HAP-1 (cell line): ENCODE data around the gene CLPTM1L.
A peak's percentile ranks its signal among the peaks of the same experiment; 100 is the strongest.
"Not testable (repeated sequence)": the region's sequence is repeated elsewhere in the genome, so short reads cannot be mapped to it uniquely, and the experiment has no call there.

Experiments used
- DNase-seq, 2 experiments: peaks; one replicate each; pipeline ENCODE4 v3.0.0-alpha.2; 2016 to 2020; ENCODE audit warnings: low spot score in 2 of 2
- H3K27me3 ChIP-seq: fragments of 250-450 bp; sonication (Bioruptor Pico); 2 replicates; pipeline ENCODE4 v1.5.1; 2020; ENCODE audit warnings: low read depth, mild to moderate bottlenecking, moderate library complexity
- H3K36me3 ChIP-seq: fragments of 250-450 bp; sonication (Bioruptor Pico); replicated peaks from 2 replicates; pipeline ENCODE4 v1.5.1; 2020; ENCODE audit warnings: mild to moderate bottlenecking
- H3K4me1 ChIP-seq: fragments of 250-450 bp; sonication (Bioruptor Pico); 2 replicates; pipeline ENCODE4 v1.5.1; 2020; ENCODE audit warnings: mild to moderate bottlenecking
- H3K4me3 ChIP-seq: fragments of 250-450 bp; sonication (Bioruptor Pico); 2 replicates; pipeline ENCODE4 v1.5.1; 2020; ENCODE audit warnings: mild to moderate bottlenecking, moderate library complexity
- H3K9me3 ChIP-seq: fragments of 250-450 bp; sonication (Bioruptor Pico); 2 replicates; pipeline ENCODE4 v1.5.1; 2020; ENCODE audit warnings: mild to moderate bottlenecking, moderate library complexity
- in situ Hi-C: fragments of 300-500 bp; cut with MboI; formaldehyde crosslinking; loops from 3 replicates; pipeline ENCODE4 v1.14.3; 2020; ENCODE audit warnings: low sequenced_read_pairs, inconsistent platforms, mixed read lengths

CLPTM1L gene

GRCh38 chr5:1375871-1376810 lies 31.2 kb upstream of the CLPTM1L start:
- no peaks in the 10 kb centered on the region for H3K27me3 ChIP-seq
- H3K36me3 ChIP-seq = no peaks in the 10 kb centered on the region

DNA sequence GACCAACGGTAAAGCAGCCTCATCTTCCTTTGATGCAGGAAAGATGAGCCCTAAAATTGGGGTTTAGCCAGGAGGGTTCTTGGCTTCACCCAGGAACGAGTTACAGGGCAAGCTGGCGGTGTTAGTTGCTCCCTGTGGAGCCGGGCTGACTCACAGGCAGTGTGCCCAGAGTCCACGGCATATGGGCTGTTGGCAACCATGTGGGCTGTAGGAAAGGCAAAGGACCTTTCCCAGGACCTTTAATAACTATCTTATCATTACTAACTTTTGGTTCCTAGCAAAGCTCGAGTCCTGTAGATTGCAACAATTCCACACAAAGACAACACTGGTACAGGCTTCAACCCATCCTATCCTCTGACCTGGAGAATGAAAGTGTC lies 29.8 kb upstream of the CLPTM1L start:
- no peaks in the 10 kb centered on the region for H3K27me3 ChIP-seq
- in situ Hi-C loops = no loop called here
- DNase-seq = no peak

More at GRCh38 chr5:1375871-1376810, 31.2 kb upstream of the CLPTM1L start:
- DNase-seq = peak in 1 of 2 experiments; percentile 5
- peaks cover 3% of the 10 kb centered on the region for H3K4me1 ChIP-seq
- no peak overlapping the region for H3K4me3 ChIP-seq
- peaks cover 9% of the 10 kb centered on the region; the same call in 1 of the 2 replicates for H3K9me3 ChIP-seq
- in situ Hi-C loops = no loop called here

DNA sequence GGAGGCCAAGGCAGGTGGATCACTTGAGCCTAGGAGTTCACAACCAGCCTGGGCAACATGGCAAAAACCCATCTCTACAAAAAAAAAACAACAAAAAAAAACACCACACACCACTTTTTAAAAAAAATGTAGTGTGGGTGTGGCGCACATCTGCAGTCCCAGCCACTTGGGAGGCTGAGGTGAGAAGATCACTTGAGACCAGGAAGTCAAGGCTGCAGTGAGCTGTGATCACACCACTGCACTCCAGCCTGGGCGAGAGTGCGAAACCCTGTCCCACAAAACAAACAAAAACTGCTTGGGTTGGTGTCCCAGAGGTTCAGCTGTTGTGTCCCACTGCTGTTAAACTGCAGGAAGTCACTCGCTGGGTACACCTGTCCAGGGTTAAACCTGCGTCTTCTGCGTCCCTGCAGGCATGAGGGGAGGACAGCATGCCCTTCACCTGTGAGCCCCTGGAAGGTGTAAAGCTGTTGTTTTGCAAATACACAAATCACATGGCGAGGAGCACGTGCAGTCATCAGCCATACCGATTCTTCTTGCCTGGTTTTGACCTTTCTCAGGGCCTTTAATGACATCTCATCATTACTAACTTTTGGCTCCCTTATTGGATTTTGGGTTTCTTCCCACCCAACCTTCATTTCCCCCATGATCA lies 29.3 kb upstream of the CLPTM1L start:
- H3K27me3 ChIP-seq = no peaks in the 10 kb centered on the region

More for the DNA sequence above, 29.8 kb upstream of the CLPTM1L start:
- no peaks in the 10 kb centered on the region for H3K36me3 ChIP-seq
- no peak overlapping the region for H3K4me3 ChIP-seq
- peaks cover 5% of the 10 kb centered on the region; the same call in 1 of the 2 replicates for H3K9me3 ChIP-seq
- H3K4me1 ChIP-seq = no peaks in the 10 kb centered on the region

DNA sequence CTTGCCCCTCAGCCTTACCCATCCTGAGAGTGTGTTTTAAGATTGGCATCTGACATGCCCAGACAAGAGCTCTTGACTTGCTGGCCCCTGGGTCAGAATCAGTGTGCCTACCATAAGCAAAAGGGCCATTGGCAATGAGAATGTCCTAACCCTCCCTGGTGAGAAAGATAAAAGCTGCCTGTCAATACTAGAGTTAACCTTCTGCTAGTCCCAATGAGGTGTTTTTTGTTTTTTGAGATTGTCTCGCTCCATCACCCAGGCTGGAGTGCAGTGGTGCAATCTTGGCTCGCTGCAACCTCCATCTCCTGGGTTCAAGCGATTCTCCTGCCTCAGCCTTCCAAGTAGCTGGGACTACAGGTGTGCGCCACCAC lies 27.1 kb upstream of the CLPTM1L start:
- H3K27me3 ChIP-seq, in situ Hi-C loops, H3K36me3 ChIP-seq, DNase-seq, H3K9me3 ChIP-seq, H3K4me3 ChIP-seq, H3K4me1 ChIP-seq: not testable (repeated sequence)

More for the DNA sequence above, 29.3 kb upstream of the CLPTM1L start:
- H3K4me3 ChIP-seq = no peak overlapping the region
- no peaks in the 10 kb centered on the region for H3K36me3 ChIP-seq
- peaks cover 2% of the 10 kb centered on the region; the same call in 1 of the 2 replicates for H3K9me3 ChIP-seq
- no peak for DNase-seq
- no peaks in the 10 kb centered on the region for H3K4me1 ChIP-seq
- in situ Hi-C loops = no loop called here

- Histone ChIP-seq H3K4me1 (no peaks in the 10 kb centered on the region), H3K4me3 (no peak overlapping the region), H3K9me3 (no peaks in the 10 kb centered on the region), H3K36me3 (no peaks in the 10 kb centered on the region), H3K27me3 (no peaks in the 10 kb centered on the region)
- DNase-seq = no peak
- in situ Hi-C loops = no loop called here
Measured at GRCh38 chr5:1371218-1371971, 26.5 kb upstream of the CLPTM1L start.

DNA sequence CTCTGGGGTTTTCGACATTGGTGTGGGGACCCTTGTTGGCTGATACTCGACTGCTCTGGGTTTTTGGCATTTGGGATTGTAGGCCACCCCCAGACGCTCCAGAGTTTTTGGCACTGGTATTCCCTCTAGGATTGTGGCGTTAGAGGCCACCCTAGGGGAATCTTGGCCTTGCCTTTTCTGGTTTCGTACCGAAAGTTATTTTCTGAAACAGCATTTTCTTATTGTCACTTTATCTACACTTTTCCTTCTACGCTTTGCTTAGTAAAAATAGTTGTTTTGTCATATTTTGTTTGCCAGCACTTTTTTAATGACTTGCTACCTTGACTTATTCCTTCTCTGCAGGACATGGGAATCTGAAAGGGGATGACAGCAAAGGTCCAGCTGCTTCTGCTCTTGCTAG lies 25.1 kb upstream of the CLPTM1L start:
- no peaks in the 10 kb centered on the region for H3K9me3 ChIP-seq
- no peak overlapping the region for H3K4me3 ChIP-seq
- H3K36me3 ChIP-seq = no peaks in the 10 kb centered on the region
- no peak for DNase-seq
- in situ Hi-C loops = no loop called here
- H3K4me1 ChIP-seq = no peaks in the 10 kb centered on the region
- no peaks in the 10 kb centered on the region for H3K27me3 ChIP-seq

GRCh38 chr5:1368756-1369155 lies 23.9 kb upstream of the CLPTM1L start:
- Histone ChIP-seq H3K36me3 (no peaks in the 10 kb centered on the region), H3K4me1 (no peaks in the 10 kb centered on the region), H3K4me3 (no peak overlapping the region), H3K27me3 (peaks cover 9% of the 10 kb centered on the region), H3K9me3 (no peaks in the 10 kb centered on the region)
- in situ Hi-C loops = no loop called here
- DNase-seq = no peak

GRCh38 chr5:1368236-1368635 lies 23.3 kb upstream of the CLPTM1L start:
- in situ Hi-C loops = no loop called here
- Histone ChIP-seq H3K27me3 (peaks cover 14% of the 10 kb centered on the region), H3K9me3 (no peaks in the 10 kb centered on the region), H3K36me3 (no peaks in the 10 kb centered on the region), H3K4me1 (no peaks in the 10 kb centered on the region), H3K4me3 (no peak overlapping the region)
- DNase-seq = no peak

DNA sequence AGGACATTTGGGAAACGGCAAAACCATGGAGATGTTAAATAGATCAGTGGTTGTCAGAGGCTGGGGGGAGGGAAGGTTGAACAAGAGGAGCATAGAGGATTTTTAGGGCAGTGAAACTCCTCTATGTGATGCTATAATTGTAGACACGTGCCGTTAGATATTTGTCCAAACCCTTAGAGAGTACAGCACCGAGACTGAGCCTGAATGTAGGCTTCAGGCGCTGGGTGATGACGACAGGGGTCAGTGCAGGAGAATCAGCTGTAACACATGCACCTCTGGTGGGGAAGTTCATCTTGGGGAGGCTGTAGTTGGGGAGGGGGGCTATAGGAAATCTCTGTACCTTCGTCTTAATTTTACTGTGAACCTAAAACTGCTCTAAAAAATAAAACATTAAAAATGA lies 22.2 kb upstream of the CLPTM1L start:
- peaks cover 20% of the 10 kb centered on the region for H3K27me3 ChIP-seq
- H3K4me1 ChIP-seq = no peaks in the 10 kb centered on the region
- H3K36me3 ChIP-seq = no peaks in the 10 kb centered on the region
- in situ Hi-C loops = no loop called here
- no peak overlapping the region for H3K4me3 ChIP-seq
- no peak for DNase-seq
- H3K9me3 ChIP-seq = no peaks in the 10 kb centered on the region

DNA sequence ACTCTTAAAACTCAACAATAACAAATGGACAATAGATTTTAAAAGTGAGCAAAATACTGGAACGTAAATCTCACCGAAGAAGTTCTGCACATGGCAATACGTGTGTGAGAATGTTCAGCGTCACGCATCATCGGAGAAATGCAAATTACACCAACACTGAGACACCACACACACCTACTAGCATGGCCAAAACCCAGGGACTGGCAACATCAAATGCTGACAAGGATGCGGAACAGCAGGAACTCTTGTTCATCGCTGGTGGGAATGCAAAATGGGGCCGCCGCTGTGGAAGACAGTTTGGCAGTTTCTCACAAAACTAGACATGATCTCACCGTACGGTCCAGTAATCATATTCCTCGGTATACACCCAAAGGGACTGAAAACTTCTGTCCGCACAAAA lies 21.6 kb upstream of the CLPTM1L start:
- H3K36me3 ChIP-seq = no peaks in the 10 kb centered on the region
- no peak for DNase-seq
- no peaks in the 10 kb centered on the region for H3K4me1 ChIP-seq
- in situ Hi-C loops = no loop called here
- H3K9me3 ChIP-seq = no peaks in the 10 kb centered on the region
- peaks cover 20% of the 10 kb centered on the region for H3K27me3 ChIP-seq
- H3K4me3 ChIP-seq = no peak overlapping the region

- Histone ChIP-seq H3K27me3 (peaks cover 20% of the 10 kb centered on the region), H3K4me3 (no peak overlapping the region), H3K4me1 (no peaks in the 10 kb centered on the region), H3K9me3 (no peaks in the 10 kb centered on the region), H3K36me3 (no peaks in the 10 kb centered on the region)
- in situ Hi-C loops = no loop called here
- DNase-seq = peak in 1 of 2 experiments; percentile 5
Measured at GRCh38 chr5:1364211-1364610, 19.3 kb upstream of the CLPTM1L start.

- DNase-seq = no peak
- Histone ChIP-seq H3K4me3 (no peak overlapping the region), H3K9me3 (no peaks in the 10 kb centered on the region), H3K36me3 (no peaks in the 10 kb centered on the region), H3K4me1 (no peaks in the 10 kb centered on the region), H3K27me3 (peaks cover 20% of the 10 kb centered on the region)
- in situ Hi-C loops = no loop called here
Measured at GRCh38 chr5:1363581-1363980, 18.7 kb upstream of the CLPTM1L start.

DNA sequence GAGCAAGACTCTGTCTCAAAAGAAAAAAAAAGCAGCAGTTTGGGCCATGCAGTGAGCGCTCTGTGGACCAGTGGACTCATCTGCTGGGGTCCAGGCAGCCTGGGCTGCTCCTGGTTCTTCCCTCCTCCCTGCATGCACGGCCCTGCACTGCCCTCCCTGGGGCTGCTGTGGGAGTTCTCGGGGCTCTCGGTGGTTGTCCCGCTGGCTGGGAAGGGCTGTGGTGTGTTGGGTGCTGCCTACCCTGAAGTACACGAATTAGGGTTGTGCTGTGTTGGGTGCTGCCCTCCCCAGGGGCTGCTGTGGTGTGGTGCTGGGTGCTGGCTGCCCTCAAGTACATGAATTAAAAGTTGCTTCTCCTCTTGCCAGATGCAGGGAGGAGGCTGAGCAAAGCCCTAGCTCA lies 18.3 kb upstream of the CLPTM1L start:
- no peak overlapping the region for H3K4me3 ChIP-seq
- no peaks in the 10 kb centered on the region for H3K9me3 ChIP-seq
- H3K4me1 ChIP-seq = no peaks in the 10 kb centered on the region
- peak in 1 of 2 experiments; percentile 6 for DNase-seq
- in situ Hi-C loops = no loop called here
- H3K27me3 ChIP-seq = peaks cover 20% of the 10 kb centered on the region
- no peaks in the 10 kb centered on the region for H3K36me3 ChIP-seq
